GM12891 (cell line): ENCODE measurements around the gene FSHR.

Experiments
- POLR2A ChIP-seq: IDR thresholded peaks from 2 replicates; pipeline ENCODE4 v1.6.1; 2011; ENCODE audit warnings: low read depth, low read length, control low read depth
- POLR2AphosphoS5 ChIP-seq: IDR thresholded peaks from 2 replicates; pipeline ENCODE4 v1.6.1; 2011; ENCODE audit warnings: low read depth, low read length, control low read depth
- POU2F2 ChIP-seq: IDR thresholded peaks from 2 replicates; pipeline ENCODE4 v1.6.1; 2011; ENCODE audit warnings: low read depth, mild to moderate bottlenecking, control low read depth, low read length, moderate library complexity

DNA sequence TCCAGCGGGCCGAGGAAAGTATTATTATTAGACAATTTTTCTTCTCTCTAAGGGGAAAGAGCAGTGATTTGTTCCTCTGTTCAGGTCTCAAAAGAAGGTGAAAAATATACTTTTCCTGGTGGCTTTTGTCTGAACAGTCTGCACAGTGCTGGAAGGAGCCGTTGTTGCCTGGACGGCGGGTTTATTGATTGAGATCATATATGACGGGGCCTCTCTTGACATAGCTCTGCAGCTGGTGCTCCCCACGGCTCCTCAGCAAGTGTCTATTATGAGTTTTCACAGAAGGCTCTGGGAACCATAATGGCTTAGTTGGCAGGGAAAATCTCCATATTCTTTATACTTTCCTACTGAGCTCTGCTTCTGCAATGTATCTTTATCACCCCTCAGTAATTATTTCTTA is 42.9 kb downstream of the FSHR start:
- TF ChIP-seq POLR2A (no peak), POLR2AphosphoS5 (no peak), POU2F2 (no peak)
